Embryonic facial prominence (tissue), 1 donor: ENCODE results near the gene ITCH.
A peak's percentile ranks its signal among the peaks of the same experiment; 100 is the strongest.
"Not testable (repeated sequence)": the region's sequence is repeated elsewhere in the genome, so short reads cannot be mapped to it uniquely, and the experiment has no call there.

ENCODE experiments used
- DNase-seq: peaks from one replicate; pipeline ENCODE4 v3.0.0-alpha.2; 2016; ENCODE audit errors: extremely low spot score

ITCH gene

GRCh38 chr20:34343458-34344211 lies 19.4 kb upstream of the ITCH start:
- DNase-seq, result no peak

- DNase-seq, result no peak
Observed at GRCh38 chr20:34344238-34344637, 18.8 kb upstream of the ITCH start.

GRCh38 chr20:34345402-34345736 lies 17.7 kb upstream of the ITCH start:
- DNase-seq, result no peak

- not testable (repeated sequence) for DNase-seq
Observed at GRCh38 chr20:34345839-34346532, 17.1 kb upstream of the ITCH start.

- DNase-seq, result not testable (repeated sequence)
Observed at GRCh38 chr20:34346533-34346865, 16.6 kb upstream of the ITCH start.

- DNase-seq, result no peak
Observed at GRCh38 chr20:34347571-34347970, 15.5 kb upstream of the ITCH start.

GRCh38 chr20:34350095-34350494 lies 13.0 kb upstream of the ITCH start:
- no peak for DNase-seq

- DNase-seq, result not testable (repeated sequence)
Observed at GRCh38 chr20:34353467-34353866, 9.6 kb upstream of the ITCH start.

- DNase-seq, result no peak
Observed at GRCh38 chr20:34355427-34355826, 7.6 kb upstream of the ITCH start.

- not testable (repeated sequence) for DNase-seq
Observed at GRCh38 chr20:34359729-34360128, 3.3 kb upstream of the ITCH start.

- DNase-seq, result no peak
Observed at GRCh38 chr20:34362502-34363061, 491 bp upstream of the ITCH start.

GRCh38 chr20:34363465-34364222 lies 571 bp downstream of the ITCH start:
- DNase-seq, result peak; percentile 23

GRCh38 chr20:34364223-34364506 lies 1.1 kb downstream of the ITCH start:
- DNase-seq, result no peak

GRCh38 chr20:34365765-34366213 lies 2.7 kb downstream of the ITCH start:
- DNase-seq, result no peak

GRCh38 chr20:34367155-34367554 lies 4.1 kb downstream of the ITCH start:
- DNase-seq, result no peak

- not testable (repeated sequence) for DNase-seq
Observed at GRCh38 chr20:34367911-34368310, 4.8 kb downstream of the ITCH start.

GRCh38 chr20:34368547-34368946 lies 5.5 kb downstream of the ITCH start:
- no peak for DNase-seq

- no peak for DNase-seq
Observed at GRCh38 chr20:34369265-34369664, 6.2 kb downstream of the ITCH start.

- no peak for DNase-seq
Observed at GRCh38 chr20:34370062-34370461, 7.0 kb downstream of the ITCH start.

GRCh38 chr20:34373445-34373844 lies 10.4 kb downstream of the ITCH start:
- DNase-seq, result no peak

- DNase-seq, result no peak
Observed at GRCh38 chr20:34374209-34374760, 11.2 kb downstream of the ITCH start.

- DNase-seq, result no peak
Observed at GRCh38 chr20:34375977-34376430, 12.9 kb downstream of the ITCH start.
